ENCODE results near the gene POLR3B. TPM values are rescaled to one million over a fixed set of nuclear protein-coding genes. Genes with fewer than 3 reads are reported as not detected.

The POLR3B gene
- total RNA-seq, 1 experiment from 2014 or later = 14.8 TPM

GRCh38 chr12:106521901-106522300 lies 164.4 kb downstream of the POLR3B start:
- BruUV-seq (replicated peaks) = no TSS peak
- Histone ChIP-seq H3K27ac (ENCODE audit: low read depth, low read length, poor library complexity, severe bottlenecking) (no peak overlapping the region), H3K4me3 (ENCODE audit: low read depth, low read length, poor library complexity, severe bottlenecking) (no peak overlapping the region), H3K27me3 (replicated peaks; ENCODE audit: insufficient read depth, low read depth, low read length, poor library complexity) (no peaks in the 10 kb centered on the region), H3K36me3 (ENCODE audit: insufficient read depth, low read length, poor library complexity, severe bottlenecking) (no peaks in the 10 kb centered on the region), H3K9me3 (ENCODE audit: low read depth, low read length, poor library complexity, severe bottlenecking) (no peaks in the 10 kb centered on the region), H3K4me1 (ENCODE audit: insufficient read depth, low read length, poor library complexity, severe bottlenecking) (no peaks in the 10 kb centered on the region)
- ChIA-PET POLR2A (ENCODE audit: low non-redundant PET) (no interaction called here), CTCF (no interaction called here)
- intact Hi-C loops (cut with micrococcal nuclease; ENCODE audit: unreplicated experiment) = no loop called here
- TF ChIP-seq CTCF (conservative IDR thresholded peaks at IDR 0.05; ENCODE audit: low read depth, low read length) = no peak
- no peak for TF ChIP-seq EZH2 (IDR thresholded peaks at IDR 0.05; ENCODE audit: borderline replicate concordance, low read depth, low read length, poor library complexity, severe bottlenecking)
- DNase-seq (ENCODE audit: low spot score) = no peak

GRCh38 chr12:106522708-106523107 lies 165.2 kb downstream of the POLR3B start:
- no peaks in the 10 kb centered on the region for H3K36me3 ChIP-seq (ENCODE audit: insufficient read depth, low read length, poor library complexity, severe bottlenecking)
- ChIA-PET POLR2A (ENCODE audit: low non-redundant PET) (no interaction called here), CTCF (no interaction called here)
- H3K27ac ChIP-seq (ENCODE audit: low read depth, low read length, poor library complexity, severe bottlenecking) = no peak overlapping the region
- no peak overlapping the region for H3K4me3 ChIP-seq (ENCODE audit: low read depth, low read length, poor library complexity, severe bottlenecking)
- DNase-seq (ENCODE audit: low spot score) = no peak
- H3K27me3 ChIP-seq (replicated peaks; ENCODE audit: insufficient read depth, low read depth, low read length, poor library complexity) = no peaks in the 10 kb centered on the region
- TF ChIP-seq CTCF (conservative IDR thresholded peaks at IDR 0.05; ENCODE audit: low read depth, low read length) (no peak), EZH2 (IDR thresholded peaks at IDR 0.05; ENCODE audit: borderline replicate concordance, low read depth, low read length, poor library complexity, severe bottlenecking) (no peak)
- H3K9me3 ChIP-seq (ENCODE audit: low read depth, low read length, poor library complexity, severe bottlenecking) = no peaks in the 10 kb centered on the region
- no peaks in the 10 kb centered on the region for H3K4me1 ChIP-seq (ENCODE audit: insufficient read depth, low read length, poor library complexity, severe bottlenecking)
- BruUV-seq (replicated peaks) = no TSS peak
- intact Hi-C loops (cut with micrococcal nuclease; ENCODE audit: unreplicated experiment) = no loop called here

GRCh38 chr12:106527356-106527755 lies 169.8 kb downstream of the POLR3B start:
- intact Hi-C loops (cut with micrococcal nuclease; ENCODE audit: unreplicated experiment) = no loop called here
- ChIA-PET CTCF (no interaction called here), POLR2A (ENCODE audit: low non-redundant PET) (no interaction called here)
- Histone ChIP-seq H3K36me3 (ENCODE audit: insufficient read depth, low read length, poor library complexity, severe bottlenecking) (no peaks in the 10 kb centered on the region), H3K4me1 (ENCODE audit: insufficient read depth, low read length, poor library complexity, severe bottlenecking) (no peaks in the 10 kb centered on the region), H3K9me3 (ENCODE audit: low read depth, low read length, poor library complexity, severe bottlenecking) (no peaks in the 10 kb centered on the region), H3K27ac (ENCODE audit: low read depth, low read length, poor library complexity, severe bottlenecking) (no peak overlapping the region), H3K27me3 (replicated peaks; ENCODE audit: insufficient read depth, low read depth, low read length, poor library complexity) (no peaks in the 10 kb centered on the region), H3K4me3 (ENCODE audit: low read depth, low read length, poor library complexity, severe bottlenecking) (no peak overlapping the region)
- no peak for TF ChIP-seq EZH2 (IDR thresholded peaks at IDR 0.05; ENCODE audit: borderline replicate concordance, low read depth, low read length, poor library complexity, severe bottlenecking)
- TF ChIP-seq CTCF (conservative IDR thresholded peaks at IDR 0.05; ENCODE audit: low read depth, low read length) = no peak
- BruUV-seq (replicated peaks) = no TSS peak
- DNase-seq (ENCODE audit: low spot score) = no peak
